ENCODE results near the gene HOXA7. TPM values are rescaled to one million over a fixed set of nuclear protein-coding genes. Genes with fewer than 3 reads are reported as not detected.

Gene HOXA7
- total RNA-seq, 1 experiment from 2014 or later, result 0.95 TPM

GRCh38 chr7:27186668-27187474, 30.4 kb upstream of the HOXA7 start:
- Histone ChIP-seq H3K27me3 (no peaks in the 10 kb centered on the region), H3K9me3 (no peaks in the 10 kb centered on the region), H3K4me3 (no peak overlapping the region), H3K36me3 (no peaks in the 10 kb centered on the region)
- DNase-seq, result no peak

- DNase-seq, result no peak
- no peaks in the 10 kb centered on the region for H3K36me3 ChIP-seq
- no peak overlapping the region for H3K4me3 ChIP-seq
- H3K27me3 ChIP-seq, result no peaks in the 10 kb centered on the region
- no peaks in the 10 kb centered on the region for H3K9me3 ChIP-seq
Measured at GRCh38 chr7:27185854-27186667, 29.6 kb upstream of the HOXA7 start.

- Histone ChIP-seq H3K36me3 (no peaks in the 10 kb centered on the region), H3K4me3 (peak within 1 kb of the TSS; percentile 51), H3K9me3 (no peaks in the 10 kb centered on the region), H3K27me3 (no peaks in the 10 kb centered on the region)
- no peak for DNase-seq
Measured at GRCh38 chr7:27185013-27185853, 28.8 kb upstream of the HOXA7 start, which contains the start of gene HOXA11. TSS of gene HOXA11 (minus strand) at chr7:27185232. CDS start at chr7:27185144, 88 bp downstream.

- Histone ChIP-seq H3K9me3 (no peaks in the 10 kb centered on the region), H3K36me3 (no peaks in the 10 kb centered on the region), H3K27me3 (no peaks in the 10 kb centered on the region), H3K4me3 (peak overlapping the region; percentile 51)
- DNase-seq, result peak; percentile 60
Measured at GRCh38 chr7:27184337-27185012, 28.0 kb upstream of the HOXA7 start.

- no peak for DNase-seq
- H3K27me3 ChIP-seq, result no peaks in the 10 kb centered on the region
- no peaks in the 10 kb centered on the region for H3K36me3 ChIP-seq
- peak overlapping the region; percentile 51 for H3K4me3 ChIP-seq
- no peaks in the 10 kb centered on the region for H3K9me3 ChIP-seq
Measured at GRCh38 chr7:27183682-27184336, 27.3 kb upstream of the HOXA7 start.

GRCh38 chr7:27182861-27183681, 26.6 kb upstream of the HOXA7 start:
- no peaks in the 10 kb centered on the region for H3K9me3 ChIP-seq
- no peaks in the 10 kb centered on the region for H3K27me3 ChIP-seq
- H3K36me3 ChIP-seq, result no peaks in the 10 kb centered on the region
- no peak for DNase-seq
- H3K4me3 ChIP-seq, result peak overlapping the region; percentile 51

- H3K4me3 ChIP-seq, result no peak overlapping the region
- H3K9me3 ChIP-seq, result no peaks in the 10 kb centered on the region
- DNase-seq, result no peak
- no peaks in the 10 kb centered on the region for H3K27me3 ChIP-seq
- H3K36me3 ChIP-seq, result no peaks in the 10 kb centered on the region; the same call in 1 of the 2 replicates
Measured at GRCh38 chr7:27182285-27182841, 25.9 kb upstream of the HOXA7 start.

- DNase-seq, result no peak
- Histone ChIP-seq H3K36me3 (peaks cover 4% of the 10 kb centered on the region), H3K4me3 (no peak overlapping the region), H3K9me3 (no peaks in the 10 kb centered on the region), H3K27me3 (no peaks in the 10 kb centered on the region)
Measured at GRCh38 chr7:27181795-27182275, 25.4 kb upstream of the HOXA7 start.

- no peaks in the 10 kb centered on the region for H3K9me3 ChIP-seq
- no peak for DNase-seq
- H3K27me3 ChIP-seq, result no peaks in the 10 kb centered on the region
- peaks cover 10% of the 10 kb centered on the region for H3K36me3 ChIP-seq
- no peak overlapping the region for H3K4me3 ChIP-seq
Measured at GRCh38 chr7:27180431-27181420, 24.3 kb upstream of the HOXA7 start.

GRCh38 chr7:27179503-27180430, 23.3 kb upstream of the HOXA7 start:
- Histone ChIP-seq H3K4me3 (peak overlapping the region; percentile 51), H3K27me3 (no peaks in the 10 kb centered on the region), H3K36me3 (peaks cover 10% of the 10 kb centered on the region), H3K9me3 (no peaks in the 10 kb centered on the region)
- peak; percentile 81 for DNase-seq

GRCh38 chr7:27179030-27179429, 22.6 kb upstream of the HOXA7 start:
- no peak for DNase-seq
- Histone ChIP-seq H3K9me3 (no peaks in the 10 kb centered on the region), H3K27me3 (no peaks in the 10 kb centered on the region), H3K4me3 (peak overlapping the region; percentile 51), H3K36me3 (peaks cover 10% of the 10 kb centered on the region)

- Histone ChIP-seq H3K36me3 (peaks cover 10% of the 10 kb centered on the region), H3K27me3 (no peaks in the 10 kb centered on the region), H3K4me3 (peak overlapping the region; percentile 51), H3K9me3 (no peaks in the 10 kb centered on the region)
- DNase-seq, result peak; percentile 57
Measured at GRCh38 chr7:27178366-27178765, 21.9 kb upstream of the HOXA7 start.
